SK-N-SH (cell line): ENCODE data around the gene CAPN10. TPM values are rescaled to one million over a fixed set of nuclear protein-coding genes. Genes with fewer than 3 reads are reported as not detected.
A peak's percentile ranks its signal among the peaks of the same experiment; 100 is the strongest.

Source experiments
- CTCF ChIA-PET: fragments of 300-600, 350-600 bp; formaldehyde crosslinking; extraction: SDS; loops from one replicate; lab custom pipeline; 2021; lab: Yijun Ruan, JAX
- POLR2A ChIA-PET: fragments of 350-600 bp; sonication (Branson Sonifier 250); formaldehyde crosslinking; extraction: SDS; loops from one replicate; lab custom pipeline; 2020; ENCODE audit warnings: antibody characterized with exemption, inconsistent platforms; lab: Yijun Ruan, JAX
- DNase-seq: peaks from one replicate; pipeline ENCODE4 v3.0.0; 2012
- H2AFZ ChIP-seq: fragments of 200-600 bp; sonication (generic); 2 replicates; pipeline ENCODE4 v1.8.1; 2016; ENCODE audit warnings: antibody characterized with exemption, mild to moderate bottlenecking, low read depth
- H3F3A ChIP-seq: fragments of 200-600 bp; sonication (generic); replicated peaks from 2 replicates; pipeline ENCODE3; 2016; ENCODE audit warnings: antibody characterized with exemption, mild to moderate bottlenecking; ENCODE audit not compliant: insufficient read depth
- H3K27ac ChIP-seq, 2 experiments: fragments of 200-500 bp in 1 of 2; fragments of 200-600 bp in 1 of 2; sonication (Bioruptor generic) in 1 of 2; sonication (generic), shearing (Covaris generic) in 1 of 2; 2 replicates each; pipeline versions ENCODE4 v1.5.1 to v1.6.1; 2014 to 2016; ENCODE audit warnings: low read depth in 2 of 2, inconsistent platforms in 1 of 2, low read length in 1 of 2, mild to moderate bottlenecking in 1 of 2, mixed read lengths in 1 of 2
- H3K27me3 ChIP-seq: fragments of 200-600 bp; sonication (generic), shearing (Covaris generic); 2 replicates; pipeline ENCODE4 v1.6.1; 2016; ENCODE audit warnings: mixed run types; ENCODE audit not compliant: insufficient read depth
- H3K36me3 ChIP-seq, 2 experiments: fragments of 200-500 bp in 1 of 2; fragments of 200-600 bp in 1 of 2; sonication (Bioruptor generic) in 1 of 2; sonication (generic) in 1 of 2; replicated peaks in 1 of 2; 2 replicates each; pipeline versions ENCODE3 to v1.5.1; 2014 to 2016; ENCODE audit warnings: low read length in 1 of 2, mild to moderate bottlenecking in 1 of 2; ENCODE audit not compliant: insufficient read depth in 2 of 2, control insufficient read depth in 1 of 2
- H3K4me1 ChIP-seq, 2 experiments: fragments of 200-500 bp in 1 of 2; fragments of 200-600 bp in 1 of 2; sonication (Bioruptor generic) in 1 of 2; sonication (generic), shearing (Covaris generic) in 1 of 2; 2 replicates each; pipeline versions ENCODE4 v1.5.1 to v1.6.1; 2014 to 2016; ENCODE audit warnings: low read depth in 1 of 2, low read length in 1 of 2, mixed run types in 1 of 2; ENCODE audit not compliant: insufficient read depth in 2 of 2, control insufficient read depth in 1 of 2
- H3K4me2 ChIP-seq: fragments of 200-600 bp; sonication (generic), shearing (Covaris generic); 2 replicates; pipeline ENCODE4 v1.6.1; 2017; ENCODE audit warnings: mixed run types
- H3K4me3 ChIP-seq, 2 experiments: fragments of 200-500 bp in 1 of 2; fragments of 200-600 bp in 1 of 2; sonication (Bioruptor generic) in 1 of 2; sonication (generic), shearing (Covaris generic) in 1 of 2; 2 replicates each; pipeline versions ENCODE4 v1.5.1 to v1.8.1; 2014 to 2016; ENCODE audit warnings: low read depth in 2 of 2, inconsistent platforms in 1 of 2, low read length in 1 of 2, mild to moderate bottlenecking in 1 of 2, mixed read lengths in 1 of 2, moderate library complexity in 1 of 2
- H3K79me2 ChIP-seq: fragments of 200-600 bp; sonication (generic); 2 replicates; pipeline ENCODE4 v1.8.1; 2017; ENCODE audit warnings: mild to moderate bottlenecking; ENCODE audit not compliant: insufficient read depth
- H3K9ac ChIP-seq: fragments of 200-600 bp; sonication (generic); 2 replicates; pipeline ENCODE4 v1.6.1; 2017; ENCODE audit warnings: mixed run types
- H3K9me2 ChIP-seq: fragments of 200-600 bp; sonication (generic); 2 replicates; pipeline ENCODE4 v1.6.1; 2017; ENCODE audit warnings: mixed run types
- H3K9me3 ChIP-seq: fragments of 200-600 bp; sonication (generic); 2 replicates; pipeline ENCODE4 v1.6.1; 2017; ENCODE audit warnings: mixed run types, mild to moderate bottlenecking, moderate library complexity
- H4K20me1 ChIP-seq: fragments of 200-600 bp; sonication (generic); 2 replicates; pipeline ENCODE4 v1.6.1; 2017; ENCODE audit warnings: mild to moderate bottlenecking, mixed run types; ENCODE audit not compliant: insufficient read depth
- CTCF ChIP-seq: fragments of 200-600 bp; sonication (generic); IDR thresholded peaks from 2 replicates; pipeline ENCODE4 v1.6.1; 2017; ENCODE audit warnings: antibody characterized with exemption, mild to moderate bottlenecking, moderate library complexity
- EP300 ChIP-seq, 2 experiments: IDR thresholded peaks; 2 replicates each; pipeline versions ENCODE4 v1.4.0 to v1.6.1; 2012; ENCODE audit warnings: borderline replicate concordance in 1 of 2, low read depth in 1 of 2, low read length in 1 of 2
- EZH2phosphoT487 ChIP-seq: fragments of 200-600 bp; sonication (generic); IDR thresholded peaks from 2 replicates; pipeline ENCODE4 v1.6.1; 2017; ENCODE audit warnings: low read depth, mixed run types, mild to moderate bottlenecking, antibody characterized with exemption, moderate library complexity, borderline replicate concordance
- FOSL2 ChIP-seq: IDR thresholded peaks from 2 replicates; pipeline ENCODE4 v1.4.0; 2012; ENCODE audit warnings: low read depth, mild to moderate bottlenecking, moderate library complexity, borderline replicate concordance
- FOXM1 ChIP-seq: IDR thresholded peaks from 2 replicates; pipeline ENCODE4 v1.4.0; 2012; ENCODE audit warnings: low read depth, mild to moderate bottlenecking
- MAX ChIP-seq: IDR thresholded peaks from 2 replicates; pipeline ENCODE4 v1.4.0; 2012; ENCODE audit warnings: low read depth
- MXI1 ChIP-seq: IDR thresholded peaks from 2 replicates; pipeline ENCODE4 v1.6.1; 2012; ENCODE audit warnings: mild to moderate bottlenecking, low read depth, low read length, improper control_type of control experiment
- NFIC ChIP-seq: IDR thresholded peaks from 2 replicates; pipeline ENCODE4 v1.4.0; 2012; ENCODE audit warnings: borderline replicate concordance
- RAD21 ChIP-seq: IDR thresholded peaks from 2 replicates; pipeline ENCODE4 v1.6.1; 2012; ENCODE audit warnings: mild to moderate bottlenecking, low read length
- REST ChIP-seq: IDR thresholded peaks from 2 replicates; pipeline ENCODE4 v1.6.1; 2012; ENCODE audit warnings: mild to moderate bottlenecking, low read depth, low read length, moderate library complexity
- RXRA ChIP-seq: IDR thresholded peaks from 2 replicates; pipeline ENCODE4 v1.4.0; 2012; ENCODE audit warnings: low read depth, mild to moderate bottlenecking, borderline replicate concordance
- TAF1 ChIP-seq: IDR thresholded peaks from 2 replicates; pipeline ENCODE4 v1.6.1; 2012; ENCODE audit warnings: low read depth, mild to moderate bottlenecking, low read length, moderate library complexity, borderline replicate concordance
- TCF12 ChIP-seq: IDR thresholded peaks from 2 replicates; pipeline ENCODE4 v1.4.0; 2012
- TEAD4 ChIP-seq: IDR thresholded peaks from 2 replicates; pipeline ENCODE4 v1.4.0; 2012; ENCODE audit warnings: mild to moderate bottlenecking, borderline replicate concordance; ENCODE audit not compliant: insufficient read depth
- USF1 ChIP-seq: IDR thresholded peaks from 2 replicates; pipeline ENCODE4 v1.4.0; 2012; ENCODE audit warnings: low read depth, borderline replicate concordance
- WGBS: methylation state at CpG from one replicate; pipeline ENCODE4 v1.1.6; 2017; ENCODE audit warnings: low lambda C conversion rate; 5-methylcytosine and 5-hydroxymethylcytosine counted together
- polyA plus RNA-seq, 3 experiments: library from polyadenylated mRNA; depleted of rRNA; stranded (reverse); fragments of >200 nt; gene quantifications; 2 replicates each; pipeline ENCODE4 v1.2.3, GENCODE V29; 2012
- TF ChIP-seq, protein P1 (sequence below): fragments of 150-350 bp; IDR thresholded peaks from 2 replicates; pipeline ENCODE4 v1.6.1; 2017; ENCODE audit warnings: antibody characterized with exemption, low read length, low read depth, borderline replicate concordance

Gene CAPN10
- polyA plus RNA-seq, 1 of the 3 experiments (the other 2 are of a cell fraction), result 24.0 TPM

DNA sequence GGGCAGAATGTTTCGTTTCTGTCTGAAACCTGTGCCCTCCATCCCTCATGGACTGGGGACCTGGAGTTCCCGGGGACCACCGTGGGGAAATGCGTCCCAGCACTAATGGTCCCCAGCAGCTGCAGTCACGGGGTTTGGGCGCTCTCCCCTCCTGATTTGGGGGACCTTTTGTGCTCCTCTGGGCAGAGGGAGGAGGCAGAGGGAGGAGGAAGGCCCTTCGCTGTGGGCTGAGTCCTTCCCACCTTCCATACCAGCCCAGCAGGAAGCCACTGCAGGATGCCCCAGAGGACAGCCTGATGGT, 41.9 kb downstream of the CAPN10 start:
- Histone ChIP-seq H3K27me3 (no peaks in the 10 kb centered on the region), H3K9me3 (no peaks in the 10 kb centered on the region), H3K9me2 (no peaks in the 10 kb centered on the region), H3K79me2 (no peaks in the 10 kb centered on the region), H3K36me3 (no peaks in the 10 kb centered on the region), H3F3A (no peaks in the 10 kb centered on the region), H4K20me1 (no peaks in the 10 kb centered on the region), H3K27ac (no peak overlapping the region), H3K9ac (no peak overlapping the region), H3K4me3 (no peak overlapping the region), H2AFZ (no peak overlapping the region), H3K4me1 (peaks cover 0 to 10% of the 10 kb centered on the region in 2 experiments; a peak in 1 of 4 replicates), H3K4me2 (no peak overlapping the region)
- DNase-seq, result peak; percentile 21
- ChIA-PET POLR2A (no interaction called here), CTCF (interaction anchor here (2.0 kb wide), 1 partner anchor 212 kb away, joined by 7 read pairs; no protein-coding TSS in a partner anchor)
- WGBS, result 68% methylated on average over 5 of the region's 7 CpGs
- no peak for TF ChIP-seq RXRA
- no peak for TF ChIP-seq MXI1
- no peak for TF ChIP-seq FOSL2
- no peak for TF ChIP-seq TCF12
- no peak for TF ChIP-seq REST
- TF ChIP-seq TAF1, result no peak
- TF ChIP-seq, protein P1, sequence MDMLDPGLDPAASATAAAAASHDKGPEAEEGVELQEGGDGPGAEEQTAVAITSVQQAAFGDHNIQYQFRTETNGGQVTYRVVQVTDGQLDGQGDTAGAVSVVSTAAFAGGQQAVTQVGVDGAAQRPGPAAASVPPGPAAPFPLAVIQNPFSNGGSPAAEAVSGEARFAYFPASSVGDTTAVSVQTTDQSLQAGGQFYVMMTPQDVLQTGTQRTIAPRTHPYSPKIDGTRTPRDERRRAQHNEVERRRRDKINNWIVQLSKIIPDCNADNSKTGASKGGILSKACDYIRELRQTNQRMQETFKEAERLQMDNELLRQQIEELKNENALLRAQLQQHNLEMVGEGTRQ, result no peak

DNA sequence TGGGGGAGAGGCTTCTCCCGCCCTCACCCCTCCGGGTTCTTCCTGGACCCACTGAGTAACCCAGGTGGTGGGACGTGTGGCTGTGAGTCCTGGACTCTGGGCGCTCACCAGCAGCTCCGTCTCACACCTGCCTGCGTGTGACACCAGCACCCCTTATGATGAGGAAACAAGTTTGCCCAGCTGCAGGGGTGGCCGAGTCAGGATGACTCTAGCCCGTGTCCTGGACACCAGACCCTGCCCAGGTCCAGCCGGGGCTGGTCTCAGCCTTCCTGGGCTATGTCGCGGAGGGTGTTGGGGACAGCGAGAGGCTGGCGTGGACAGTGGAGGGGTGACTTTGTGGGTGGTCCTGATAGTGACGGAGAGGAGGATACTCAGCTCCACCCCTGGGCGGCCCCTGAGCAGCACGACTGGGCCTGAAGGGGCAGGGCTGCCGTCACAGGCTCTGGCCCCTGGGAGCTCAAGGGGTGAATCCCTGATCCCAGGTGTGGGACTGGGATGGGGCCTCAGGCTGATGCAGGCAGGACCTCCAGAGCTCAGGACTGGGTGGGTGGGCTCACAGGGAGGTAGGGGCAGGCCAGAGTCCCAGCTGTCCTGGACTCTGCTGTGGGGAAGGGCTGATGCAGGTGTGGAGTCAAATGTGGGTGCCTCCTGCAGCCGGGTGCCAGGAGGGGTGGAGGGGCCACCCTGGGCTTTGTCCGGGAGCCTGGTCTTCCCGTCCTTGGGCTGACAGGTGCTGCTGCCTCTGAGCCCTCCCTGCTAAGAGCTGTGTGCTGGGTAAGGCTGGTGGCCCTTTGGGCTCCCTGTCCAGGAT, 42.5 kb downstream of the CAPN10 start:
- 20% methylated on average over 1 of the region's 20 CpGs for WGBS
- Histone ChIP-seq H3K4me1 (peaks cover 0 to 4% of the 10 kb centered on the region in 2 experiments; a peak in 1 of 4 replicates), H3K9me2 (no peaks in the 10 kb centered on the region), H2AFZ (no peak overlapping the region)
- TF ChIP-seq EP300 (IDR thresholded peaks at IDR 0.05; ENCODE audit: borderline replicate concordance in 1 of 2, low read depth in 1 of 2, low read length in 1 of 2) (no peak), RAD21 (no peak), NFIC (no peak), FOXM1 (no peak), MAX (no peak), EZH2phosphoT487 (no peak), USF1 (no peak), TAF1 (no peak), CTCF (no peak), TEAD4 (no peak)
- TF ChIP-seq, all 33 proteins: peak for 0
- no peak overlapping the region for H3K4me2 ChIP-seq
- H3F3A ChIP-seq, result no peaks in the 10 kb centered on the region
- CTCF ChIA-PET, result interaction anchor here (1.1 to 2.0 kb wide), 2 partner anchors 12 to 212 kb away, joined by 4 to 7 read pairs; no protein-coding TSS in a partner anchor
- H3K9ac ChIP-seq, result no peak overlapping the region
- DNase-seq, result no peak
- no peaks in the 10 kb centered on the region for H3K27me3 ChIP-seq
- no peaks in the 10 kb centered on the region for H3K36me3 ChIP-seq
- no peak overlapping the region for H3K27ac ChIP-seq
- POLR2A ChIA-PET, result no interaction called here
- H4K20me1 ChIP-seq, result no peaks in the 10 kb centered on the region
- H3K4me3 ChIP-seq, result no peak overlapping the region
- no peaks in the 10 kb centered on the region for H3K9me3 ChIP-seq
- no peaks in the 10 kb centered on the region for H3K79me2 ChIP-seq
